Cardiac septum (tissue), 1 donor: Measurements from ENCODE around the gene FOXP1. TPM values are rescaled to one million over a fixed set of nuclear protein-coding genes. Genes with fewer than 3 reads are reported as not detected.

Experiments
- DNase-seq: peaks from one replicate; pipeline ENCODE4 v3.0.0-alpha.2; 2020; ENCODE audit warnings: low spot score
- intact Hi-C: fragments of 100-400 bp; cut with DNase I; formaldehyde crosslinking; loops from one replicate; pipeline ENCODE4 v1.14.0; 2022
- total RNA-seq: library from RNA; stranded (reverse); fragmentation: NEBNext Ultra II Directional; extraction: Animal tissue kit (Norgen Biotek cat#: 25700); gene quantifications from one replicate; pipeline ENCODE4 v1.2.1, GENCODE V29; 2021
- donor health status: DM: no; HTN: no; CAD: no.

FOXP1 gene
- total RNA-seq, 1 donor from 2014 or later, result 53.2 TPM

- intact Hi-C loops, result loop anchor here (5.0 kb wide), 1 partner anchor 363 kb away; no protein-coding TSS in a partner anchor
- no peak for DNase-seq
Observed at GRCh38 chr3:71425491-71426071, 157.9 kb downstream of the FOXP1 start.

DNA sequence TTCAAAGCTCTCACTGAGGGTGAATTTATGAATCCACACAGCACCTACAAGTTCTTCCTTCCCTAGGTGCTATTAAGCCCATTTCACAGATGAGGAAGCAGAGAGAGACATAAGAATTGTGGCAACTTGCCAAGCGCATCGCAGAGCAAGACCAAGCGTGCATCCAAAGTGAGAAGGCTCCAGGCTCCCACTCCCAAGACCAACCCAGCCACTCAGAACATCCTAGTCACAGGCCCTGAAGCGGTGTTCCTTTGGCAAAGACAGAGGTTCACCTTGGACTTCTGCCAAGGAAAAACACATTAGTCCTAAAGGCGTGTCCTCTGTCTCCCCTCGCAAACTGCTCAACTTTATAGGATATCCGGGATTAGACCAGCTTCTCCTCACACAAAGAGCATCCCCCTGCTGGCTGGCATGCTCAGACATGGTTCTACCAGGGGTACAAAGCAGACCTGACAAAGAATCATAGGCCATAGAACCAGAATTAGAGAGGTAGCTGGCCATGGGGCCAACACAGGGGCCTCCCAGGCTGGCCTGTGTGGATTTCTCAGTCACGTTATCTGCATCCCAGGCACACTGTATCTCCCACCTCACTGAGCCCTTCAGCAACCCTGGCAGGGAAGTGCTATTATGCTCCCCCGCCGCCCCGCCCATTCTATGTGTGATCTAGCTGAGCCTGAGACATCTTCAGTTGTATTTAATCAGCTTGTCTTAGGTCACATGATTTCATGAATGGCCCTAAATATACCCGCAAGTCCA lies 160.2 kb downstream of the FOXP1 start:
- no peak for DNase-seq
- intact Hi-C loops, result no loop called here

- intact Hi-C loops, result no loop called here
- DNase-seq, result no peak
Observed at GRCh38 chr3:71421820-71422566, 161.5 kb downstream of the FOXP1 start.

DNA sequence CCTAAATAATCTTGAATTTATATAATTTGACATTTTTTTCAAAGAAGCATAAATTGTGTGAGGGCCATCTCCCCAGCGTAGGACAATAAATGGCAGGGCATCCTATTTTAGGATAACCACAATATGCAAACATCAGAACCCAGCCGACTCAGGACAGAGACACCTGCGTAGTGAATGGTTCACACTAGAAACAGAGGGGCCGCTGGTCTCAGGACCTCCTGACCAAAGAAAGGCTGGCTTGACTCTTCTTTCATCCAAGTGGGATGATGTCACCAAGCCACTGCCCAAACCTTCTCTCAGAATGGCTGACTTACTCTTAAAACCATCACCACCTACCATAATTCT lies 162.1 kb downstream of the FOXP1 start:
- intact Hi-C loops, result no loop called here
- DNase-seq, result no peak

DNA sequence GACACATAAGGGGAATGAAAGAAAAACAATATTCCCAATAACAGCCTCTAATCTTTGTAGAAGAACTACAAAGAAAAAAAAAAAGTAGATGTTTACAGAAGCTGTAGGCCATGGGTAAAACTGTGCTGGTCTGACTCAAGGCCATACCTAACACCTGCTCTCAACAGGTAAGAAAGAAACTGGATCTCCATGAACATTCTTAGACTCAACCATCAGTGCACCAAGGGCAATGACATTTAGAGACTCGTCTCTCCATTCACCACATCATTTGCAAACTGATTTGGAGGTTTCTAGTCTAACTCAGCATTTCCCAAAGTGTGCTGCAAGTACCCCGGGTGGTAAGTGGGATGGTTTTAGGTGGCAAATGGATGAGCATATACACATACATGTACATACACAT lies 164.2 kb downstream of the FOXP1 start:
- intact Hi-C loops, result no loop called here
- no peak for DNase-seq

GRCh38 chr3:71417791-71418190 lies 165.7 kb downstream of the FOXP1 start:
- no peak for DNase-seq
- intact Hi-C loops, result no loop called here

GRCh38 chr3:71416876-71417275 lies 166.7 kb downstream of the FOXP1 start:
- intact Hi-C loops, result no loop called here
- DNase-seq, result no peak

DNA sequence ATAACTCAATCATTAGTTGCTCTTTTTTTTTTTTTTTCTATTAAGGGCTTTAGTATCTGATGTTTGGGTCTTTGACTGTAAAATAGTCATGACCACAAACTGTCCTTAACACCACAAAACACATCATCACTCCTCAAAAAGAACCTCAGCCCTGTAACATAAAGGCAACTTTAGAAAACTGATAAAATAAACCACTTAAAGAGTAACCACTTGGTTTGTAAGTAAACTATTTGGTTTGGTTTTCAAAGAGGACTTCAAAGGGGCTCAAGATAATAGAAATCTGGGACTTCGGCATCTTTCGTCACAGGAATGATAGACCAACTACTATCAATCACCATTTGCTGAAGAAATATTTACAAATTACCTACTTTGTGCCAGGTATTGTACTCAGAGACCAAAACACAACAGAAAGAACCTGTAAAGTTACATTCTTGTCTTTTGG lies 167.8 kb downstream of the FOXP1 start:
- intact Hi-C loops, result no loop called here
- DNase-seq, result no peak

- no peak for DNase-seq
- intact Hi-C loops, result no loop called here
Observed at GRCh38 chr3:71414189-71414927, 169.2 kb downstream of the FOXP1 start.

DNA sequence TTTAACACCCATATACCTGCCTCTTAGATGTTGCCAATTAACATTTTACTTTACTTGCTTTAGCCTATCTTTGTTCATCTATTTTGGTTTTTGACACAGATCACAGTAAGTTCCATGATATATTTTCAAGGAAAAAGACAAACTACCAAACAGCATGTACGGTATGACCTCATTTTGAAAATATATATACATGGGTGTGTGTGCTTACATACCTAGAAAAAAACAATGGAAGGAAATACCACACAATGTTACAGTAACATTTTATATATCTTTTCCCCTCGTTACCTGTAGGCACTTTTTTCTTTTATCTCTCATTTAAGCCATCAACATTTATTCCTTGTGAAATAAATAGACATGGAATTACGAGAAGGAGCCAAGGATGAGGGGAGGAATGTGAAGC lies 170.0 kb downstream of the FOXP1 start:
- DNase-seq, result no peak
- intact Hi-C loops, result no loop called here

- intact Hi-C loops, result loop anchor here (10.0 kb wide), 1 partner anchor 95 kb away; no protein-coding TSS in a partner anchor
- DNase-seq, result no peak
Observed at GRCh38 chr3:71409352-71409751, 174.2 kb downstream of the FOXP1 start.

DNA sequence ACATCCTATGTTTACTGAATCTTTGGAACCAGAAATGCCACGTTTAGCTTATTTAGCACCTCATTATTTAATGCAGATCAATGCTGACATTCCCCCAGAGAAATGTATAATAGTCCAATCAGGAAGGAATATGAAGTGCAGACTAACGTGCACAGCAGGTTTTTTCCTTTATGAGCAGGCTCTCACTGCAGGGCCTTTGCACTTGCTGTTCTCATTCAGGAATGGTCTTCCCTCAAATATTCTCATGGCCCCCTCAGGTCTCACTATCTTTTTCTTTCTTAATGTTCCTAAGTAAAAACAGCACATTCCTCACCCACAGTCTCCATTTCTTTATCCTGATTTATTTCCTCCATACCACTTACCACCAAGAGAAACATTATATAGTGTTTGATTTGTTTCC lies 174.6 kb downstream of the FOXP1 start:
- intact Hi-C loops, result loop anchor here (10.0 kb wide), 1 partner anchor 94 kb away; no protein-coding TSS in a partner anchor
- no peak for DNase-seq

GRCh38 chr3:71407823-71408222 lies 175.7 kb downstream of the FOXP1 start:
- intact Hi-C loops, result loop anchor here (10.0 kb wide), 1 partner anchor 93 kb away; no protein-coding TSS in a partner anchor
- no peak for DNase-seq

GRCh38 chr3:71406972-71407810 lies 176.3 kb downstream of the FOXP1 start:
- intact Hi-C loops, result loop anchor here (10.0 kb wide), 1 partner anchor 92 kb away; no protein-coding TSS in a partner anchor
- DNase-seq, result no peak

DNA sequence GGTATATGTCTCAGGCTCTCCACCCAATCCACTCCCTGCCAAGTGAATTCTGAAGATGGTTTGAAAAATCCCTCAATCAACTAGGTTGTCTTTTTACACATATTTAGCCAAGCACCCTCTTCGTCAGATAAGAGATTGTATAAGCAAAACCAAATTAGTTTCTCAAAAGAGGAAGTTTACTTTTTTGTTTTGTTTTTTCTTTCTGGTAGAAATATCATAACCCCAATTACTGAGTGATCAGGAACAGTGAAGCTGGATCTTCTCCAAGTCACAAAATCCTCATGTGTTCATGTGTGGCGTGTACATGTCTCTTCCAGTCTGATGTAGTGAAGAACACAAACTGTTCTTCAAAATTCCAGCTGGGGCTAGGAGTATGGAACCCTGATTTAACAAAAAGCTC lies 180.6 kb downstream of the FOXP1 start:
- intact Hi-C loops, result loop anchor here (10.0 kb wide), 1 partner anchor 88 kb away; no protein-coding TSS in a partner anchor
- no peak for DNase-seq

GRCh38 chr3:71402280-71402679 lies 181.2 kb downstream of the FOXP1 start:
- no peak for DNase-seq
- intact Hi-C loops, result loop anchor here (10.0 kb wide), 1 partner anchor 87 kb away; no protein-coding TSS in a partner anchor

DNA sequence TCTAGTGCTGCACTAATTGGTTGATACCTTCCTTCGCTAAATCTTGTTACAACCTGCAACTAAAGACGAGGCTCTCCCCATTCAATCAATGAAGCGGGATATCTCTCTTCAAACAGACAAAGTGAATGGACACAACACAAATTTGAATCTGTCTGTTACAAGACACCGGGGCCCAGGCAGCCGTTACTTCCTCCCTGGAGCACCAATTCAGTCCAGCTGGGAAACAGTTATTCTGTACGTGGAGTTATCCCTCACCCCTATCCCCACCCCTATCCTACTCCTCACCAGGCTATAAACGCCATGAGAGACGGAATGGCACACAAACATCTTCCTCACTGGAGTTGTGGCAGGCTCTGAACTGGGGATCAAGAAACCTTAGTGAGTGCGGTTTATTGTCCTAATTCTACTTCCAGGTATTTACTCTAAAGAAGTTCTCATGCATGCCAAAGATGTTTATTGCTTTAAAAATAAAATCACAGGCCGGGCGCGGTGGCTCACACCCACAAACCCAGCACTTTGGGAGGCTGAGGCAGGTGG lies 181.8 kb downstream of the FOXP1 start:
- intact Hi-C loops, result loop anchor here (10.0 kb wide), 1 partner anchor 87 kb away; no protein-coding TSS in a partner anchor
- no peak for DNase-seq

GRCh38 chr3:71400986-71401451 lies 182.5 kb downstream of the FOXP1 start:
- intact Hi-C loops, result loop anchor here (10.0 kb wide), 1 partner anchor 86 kb away; no protein-coding TSS in a partner anchor
- no peak for DNase-seq
